Astrocyte (in vitro differentiated cells and primary cell): ENCODE measurements around the gene ETV1.

Experiments
- EZH2 ChIP-seq: IDR thresholded peaks from 2 replicates; pipeline ENCODE4 v1.6.1; 2012; ENCODE audit warnings: mild to moderate bottlenecking, low read length, inconsistent platforms; ENCODE audit not compliant: insufficient read depth
- TF ChIP-seq, protein P1 (sequence below): IDR thresholded peaks from 2 replicates; pipeline ENCODE4 v1.5.1; 2011; ENCODE audit warnings: low read depth, mild to moderate bottlenecking, inconsistent platforms, low read length, moderate library complexity; ENCODE audit not compliant: insufficient read depth

DNA sequence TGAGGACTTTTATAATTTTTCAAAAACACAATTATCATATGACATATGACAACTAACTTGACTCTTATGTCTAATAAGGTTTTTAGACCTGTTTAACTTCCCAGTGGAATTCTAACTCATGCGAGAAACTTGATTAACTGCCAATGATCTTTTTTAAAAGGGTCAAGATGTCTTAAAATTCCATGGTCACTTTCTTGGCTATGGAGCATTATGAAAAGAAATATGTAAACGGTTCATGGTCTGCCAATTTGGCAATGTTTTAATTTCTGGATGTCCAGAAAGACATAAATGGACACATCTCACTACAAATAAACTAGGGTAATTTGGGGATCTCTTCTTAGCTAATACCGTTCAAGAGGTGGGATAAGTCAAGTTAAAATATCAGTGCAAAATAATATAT is 5.4 kb downstream of the ETV1 start:
- TF ChIP-seq, protein P1, sequence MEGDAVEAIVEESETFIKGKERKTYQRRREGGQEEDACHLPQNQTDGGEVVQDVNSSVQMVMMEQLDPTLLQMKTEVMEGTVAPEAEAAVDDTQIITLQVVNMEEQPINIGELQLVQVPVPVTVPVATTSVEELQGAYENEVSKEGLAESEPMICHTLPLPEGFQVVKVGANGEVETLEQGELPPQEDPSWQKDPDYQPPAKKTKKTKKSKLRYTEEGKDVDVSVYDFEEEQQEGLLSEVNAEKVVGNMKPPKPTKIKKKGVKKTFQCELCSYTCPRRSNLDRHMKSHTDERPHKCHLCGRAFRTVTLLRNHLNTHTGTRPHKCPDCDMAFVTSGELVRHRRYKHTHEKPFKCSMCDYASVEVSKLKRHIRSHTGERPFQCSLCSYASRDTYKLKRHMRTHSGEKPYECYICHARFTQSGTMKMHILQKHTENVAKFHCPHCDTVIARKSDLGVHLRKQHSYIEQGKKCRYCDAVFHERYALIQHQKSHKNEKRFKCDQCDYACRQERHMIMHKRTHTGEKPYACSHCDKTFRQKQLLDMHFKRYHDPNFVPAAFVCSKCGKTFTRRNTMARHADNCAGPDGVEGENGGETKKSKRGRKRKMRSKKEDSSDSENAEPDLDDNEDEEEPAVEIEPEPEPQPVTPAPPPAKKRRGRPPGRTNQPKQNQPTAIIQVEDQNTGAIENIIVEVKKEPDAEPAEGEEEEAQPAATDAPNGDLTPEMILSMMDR = no peak
- TF ChIP-seq EZH2 = no peak
